ENCODE results near the gene DOCK7.

DNA sequence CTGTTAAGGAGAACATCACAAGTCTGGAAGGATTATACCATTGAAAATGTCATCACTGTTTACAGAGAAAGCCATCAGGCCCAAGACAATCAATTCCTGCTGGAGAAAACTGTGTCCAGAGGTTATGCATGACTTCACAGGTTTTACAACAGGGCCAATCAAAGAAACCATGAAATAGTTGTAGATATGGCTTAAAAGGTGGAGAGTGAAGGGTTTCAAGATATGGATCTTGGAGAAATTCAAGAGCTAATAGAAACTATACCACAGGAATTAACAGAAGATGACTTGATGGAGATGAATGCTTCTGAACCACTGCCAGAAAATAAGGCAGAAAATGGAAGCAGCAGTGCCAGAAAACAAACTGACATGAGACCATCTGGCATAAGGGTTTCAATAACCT, 221.1 kb downstream of the DOCK7 start:
- TF ChIP-seq POLR2A (IDR thresholded peaks at IDR 0.05; ENCODE audit: low read length) (no peak), GATA1 (IDR thresholded peaks at IDR 0.05; ENCODE audit: low read depth, low read length) (no peak)

Measured in erythroblast (primary cell).